ENCODE measurements around the gene SLC37A2. TPM values are rescaled to one million over a fixed set of nuclear protein-coding genes. Genes with fewer than 3 reads are reported as not detected.
A peak's percentile ranks its signal among the peaks of the same experiment; 100 is the strongest.

The SLC37A2 gene
- total RNA-seq, 1 donor from 2014 or later, result 1.3 TPM

DNA sequence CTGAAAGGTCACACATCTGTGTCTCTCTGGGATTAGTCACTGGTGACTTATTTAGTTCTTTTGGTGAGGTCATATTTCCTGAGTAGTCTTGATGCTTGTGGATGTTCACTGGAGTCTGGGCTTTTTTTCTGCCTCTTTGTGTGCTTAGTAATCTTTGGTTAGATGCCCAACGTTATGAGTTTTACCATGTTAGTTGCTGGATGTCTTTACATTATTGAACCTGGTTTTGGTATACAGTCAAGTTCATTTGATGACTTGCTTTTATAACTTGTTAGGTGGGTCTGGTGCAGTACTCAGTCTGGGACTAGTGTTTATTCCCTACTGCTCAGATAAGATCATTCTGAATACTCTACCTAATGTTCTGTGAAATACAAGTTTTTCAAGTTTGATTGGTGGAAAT is 26.2 kb upstream of the SLC37A2 start:
- Histone ChIP-seq H4K20me1 (ENCODE audit: insufficient read depth, low read length) (no peaks in the 10 kb centered on the region), H3K4me1 (ENCODE audit: insufficient read depth, low read length) (peaks cover 7% of the 10 kb centered on the region), H3K4me3 (ENCODE audit: insufficient read depth, low read depth, low read length) (no peak overlapping the region), H3K9me3 (ENCODE audit: insufficient read depth, low read depth, low read length) (no peaks in the 10 kb centered on the region), H3K36me3 (ENCODE audit: insufficient read depth, low read length) (no peaks in the 10 kb centered on the region), H2AFZ (ENCODE audit: low read depth, low read length) (peak overlapping the region; percentile 39), H3K79me2 (ENCODE audit: insufficient read depth, low read length) (no peaks in the 10 kb centered on the region), H3K4me2 (ENCODE audit: low read length) (peak overlapping the region; percentile 66), H3K9ac (ENCODE audit: low read length) (peak overlapping the region; percentile 32), H3K27me3 (ENCODE audit: insufficient read depth, low read length) (no peaks in the 10 kb centered on the region), H3K27ac (ENCODE audit: low read depth, low read length) (peak overlapping the region; percentile 70)
- Mint-ChIP-seq H3K4me1 (ENCODE audit: low read depth, unreplicated experiment) (peaks cover 11% of the 10 kb centered on the region), H3K9me3 (ENCODE audit: unreplicated experiment) (peaks cover 20% of the 10 kb centered on the region), H3K36me3 (ENCODE audit: low read depth, unreplicated experiment) (peaks cover 3% of the 10 kb centered on the region), H3K4me3 (ENCODE audit: unreplicated experiment) (no peak overlapping the region), H3K27me3 (ENCODE audit: low read depth, unreplicated experiment) (no peaks in the 10 kb centered on the region), H3K27ac (ENCODE audit: unreplicated experiment) (peak overlapping the region; percentile 35)
- FAIRE-seq, result peak; percentile 92
- no peak for TF ChIP-seq EZH2 (IDR thresholded peaks at IDR 0.05; ENCODE audit: insufficient read depth, low read length)
- TF ChIP-seq CTCF (IDR thresholded peaks at IDR 0.05; ENCODE audit: insufficient read depth, low read depth, low read length), result no peak
- DNase-seq (ENCODE audit: low read depth), result peak; percentile 84

DNA sequence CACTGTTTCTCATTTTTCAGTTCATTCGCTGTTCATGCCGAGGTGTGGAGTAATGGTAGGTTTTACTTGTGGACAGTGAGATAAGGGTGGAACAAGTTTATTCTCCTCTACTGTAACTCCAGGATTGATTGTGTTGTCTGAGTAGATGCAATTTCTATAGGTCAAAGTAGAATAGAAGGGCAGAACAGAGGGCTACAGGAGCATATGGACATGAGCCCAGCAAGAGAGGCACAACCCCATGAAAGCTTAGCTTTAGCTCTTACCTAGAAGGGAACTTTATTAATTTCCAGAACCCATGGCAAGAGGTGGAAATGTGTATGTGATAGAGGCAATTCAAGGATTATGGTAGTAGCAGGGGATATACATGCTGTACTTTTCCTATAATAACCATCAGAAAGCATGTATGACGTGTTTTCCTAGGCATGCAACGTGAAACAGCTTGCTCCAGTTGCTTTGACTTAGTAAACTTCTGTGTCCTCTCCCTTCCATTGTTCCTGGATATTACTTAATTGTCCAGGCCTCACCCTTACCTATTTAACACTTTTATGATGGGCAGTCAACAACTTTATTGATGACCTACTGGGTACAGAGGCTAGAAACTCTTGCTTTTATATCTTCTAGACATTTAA is 13.8 kb upstream of the SLC37A2 start:
- no peaks in the 10 kb centered on the region for H3K4me1 ChIP-seq (ENCODE audit: insufficient read depth, low read length)
- Mint-ChIP-seq H3K27ac (ENCODE audit: unreplicated experiment) (no peak overlapping the region), H3K4me3 (ENCODE audit: unreplicated experiment) (no peak overlapping the region), H3K27me3 (ENCODE audit: low read depth, unreplicated experiment) (no peaks in the 10 kb centered on the region), H3K4me1 (ENCODE audit: low read depth, unreplicated experiment) (no peaks in the 10 kb centered on the region), H3K36me3 (ENCODE audit: low read depth, unreplicated experiment) (no peaks in the 10 kb centered on the region), H3K9me3 (ENCODE audit: unreplicated experiment) (no peaks in the 10 kb centered on the region)
- DNase-seq (ENCODE audit: low read depth), result no peak
- H4K20me1 ChIP-seq (ENCODE audit: insufficient read depth, low read length), result no peaks in the 10 kb centered on the region
- TF ChIP-seq EZH2 (IDR thresholded peaks at IDR 0.05; ENCODE audit: insufficient read depth, low read length), result no peak
- TF ChIP-seq CTCF (IDR thresholded peaks at IDR 0.05; ENCODE audit: insufficient read depth, low read depth, low read length), result no peak
- no peak overlapping the region for H3K4me2 ChIP-seq (ENCODE audit: low read length)
- no peaks in the 10 kb centered on the region for H3K27me3 ChIP-seq (ENCODE audit: insufficient read depth, low read length)
- no peak overlapping the region for H3K27ac ChIP-seq (ENCODE audit: low read depth, low read length)
- H3K79me2 ChIP-seq (ENCODE audit: insufficient read depth, low read length), result no peaks in the 10 kb centered on the region
- no peak for FAIRE-seq
- no peaks in the 10 kb centered on the region for H3K36me3 ChIP-seq (ENCODE audit: insufficient read depth, low read length)
- no peaks in the 10 kb centered on the region for H3K9me3 ChIP-seq (ENCODE audit: insufficient read depth, low read depth, low read length)
- H3K9ac ChIP-seq (ENCODE audit: low read length), result no peak overlapping the region
- no peak overlapping the region for H2AFZ ChIP-seq (ENCODE audit: low read depth, low read length)
- no peak overlapping the region for H3K4me3 ChIP-seq (ENCODE audit: insufficient read depth, low read depth, low read length)

GRCh38 chr11:125052047-125052446 is 11.1 kb upstream of the SLC37A2 start:
- Histone ChIP-seq H3K27ac (ENCODE audit: low read depth, low read length) (no peak overlapping the region), H3K4me3 (ENCODE audit: insufficient read depth, low read depth, low read length) (no peak overlapping the region), H3K9me3 (ENCODE audit: insufficient read depth, low read depth, low read length) (no peaks in the 10 kb centered on the region), H4K20me1 (ENCODE audit: insufficient read depth, low read length) (no peaks in the 10 kb centered on the region), H2AFZ (ENCODE audit: low read depth, low read length) (no peak overlapping the region), H3K4me2 (ENCODE audit: low read length) (no peak overlapping the region), H3K27me3 (ENCODE audit: insufficient read depth, low read length) (no peaks in the 10 kb centered on the region), H3K9ac (ENCODE audit: low read length) (no peak overlapping the region), H3K4me1 (ENCODE audit: insufficient read depth, low read length) (no peaks in the 10 kb centered on the region), H3K36me3 (ENCODE audit: insufficient read depth, low read length) (no peaks in the 10 kb centered on the region), H3K79me2 (ENCODE audit: insufficient read depth, low read length) (no peaks in the 10 kb centered on the region)
- no peak overlapping the region for H3K27ac Mint-ChIP-seq (ENCODE audit: unreplicated experiment)
- H3K4me1 Mint-ChIP-seq (ENCODE audit: low read depth, unreplicated experiment), result no peaks in the 10 kb centered on the region
- no peak for DNase-seq (ENCODE audit: low read depth)
- H3K9me3 Mint-ChIP-seq (ENCODE audit: unreplicated experiment), result no peaks in the 10 kb centered on the region
- H3K27me3 Mint-ChIP-seq (ENCODE audit: low read depth, unreplicated experiment), result no peaks in the 10 kb centered on the region
- H3K36me3 Mint-ChIP-seq (ENCODE audit: low read depth, unreplicated experiment), result no peaks in the 10 kb centered on the region
- FAIRE-seq, result peak; percentile 23
- TF ChIP-seq CTCF (IDR thresholded peaks at IDR 0.05; ENCODE audit: insufficient read depth, low read depth, low read length), result no peak
- TF ChIP-seq EZH2 (IDR thresholded peaks at IDR 0.05; ENCODE audit: insufficient read depth, low read length), result no peak
- H3K4me3 Mint-ChIP-seq (ENCODE audit: unreplicated experiment), result no peak overlapping the region
